ENCODE results near the gene PRELID3B. TPM values are rescaled to one million over a fixed set of nuclear protein-coding genes. Genes with fewer than 3 reads are reported as not detected.

Gene PRELID3B
- total RNA-seq, 1 donor from 2014 or later: 46.6 TPM

DNA sequence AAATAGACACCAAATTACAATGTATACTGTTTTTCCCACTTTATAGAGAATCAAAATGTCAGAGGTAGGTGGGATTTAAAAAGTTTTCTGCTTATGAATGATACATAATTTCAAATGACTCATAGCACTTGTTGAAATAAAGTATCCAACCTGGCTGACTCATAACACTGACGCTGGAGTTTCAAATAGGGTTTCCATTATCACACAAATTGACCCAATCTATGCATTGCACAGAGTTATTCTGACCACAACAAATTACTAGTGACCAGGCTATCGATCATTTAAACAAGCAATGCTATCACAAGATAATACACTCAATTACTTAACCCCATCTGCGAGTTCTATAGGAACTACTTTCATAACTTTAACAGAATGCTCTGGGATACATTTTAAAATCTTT, 31.9 kb upstream of the PRELID3B start:
- Histone ChIP-seq H3K4me3 (no peak overlapping the region), H3K27ac (replicated peaks) (no peak overlapping the region), H3K4me1 (peaks cover 10% of the 10 kb centered on the region), H3K27me3 (ENCODE audit: low read depth) (peaks cover 28% of the 10 kb centered on the region), H3K36me3 (no peaks in the 10 kb centered on the region), H3K9me3 (replicated peaks) (no peaks in the 10 kb centered on the region)
- intact Hi-C loops (cut with micrococcal nuclease): no loop called here
- no peak for DNase-seq
- TF ChIP-seq, protein P1, sequence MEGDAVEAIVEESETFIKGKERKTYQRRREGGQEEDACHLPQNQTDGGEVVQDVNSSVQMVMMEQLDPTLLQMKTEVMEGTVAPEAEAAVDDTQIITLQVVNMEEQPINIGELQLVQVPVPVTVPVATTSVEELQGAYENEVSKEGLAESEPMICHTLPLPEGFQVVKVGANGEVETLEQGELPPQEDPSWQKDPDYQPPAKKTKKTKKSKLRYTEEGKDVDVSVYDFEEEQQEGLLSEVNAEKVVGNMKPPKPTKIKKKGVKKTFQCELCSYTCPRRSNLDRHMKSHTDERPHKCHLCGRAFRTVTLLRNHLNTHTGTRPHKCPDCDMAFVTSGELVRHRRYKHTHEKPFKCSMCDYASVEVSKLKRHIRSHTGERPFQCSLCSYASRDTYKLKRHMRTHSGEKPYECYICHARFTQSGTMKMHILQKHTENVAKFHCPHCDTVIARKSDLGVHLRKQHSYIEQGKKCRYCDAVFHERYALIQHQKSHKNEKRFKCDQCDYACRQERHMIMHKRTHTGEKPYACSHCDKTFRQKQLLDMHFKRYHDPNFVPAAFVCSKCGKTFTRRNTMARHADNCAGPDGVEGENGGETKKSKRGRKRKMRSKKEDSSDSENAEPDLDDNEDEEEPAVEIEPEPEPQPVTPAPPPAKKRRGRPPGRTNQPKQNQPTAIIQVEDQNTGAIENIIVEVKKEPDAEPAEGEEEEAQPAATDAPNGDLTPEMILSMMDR (IDR thresholded peaks at IDR 0.05; ENCODE audit: borderline replicate concordance): no peak

DNA sequence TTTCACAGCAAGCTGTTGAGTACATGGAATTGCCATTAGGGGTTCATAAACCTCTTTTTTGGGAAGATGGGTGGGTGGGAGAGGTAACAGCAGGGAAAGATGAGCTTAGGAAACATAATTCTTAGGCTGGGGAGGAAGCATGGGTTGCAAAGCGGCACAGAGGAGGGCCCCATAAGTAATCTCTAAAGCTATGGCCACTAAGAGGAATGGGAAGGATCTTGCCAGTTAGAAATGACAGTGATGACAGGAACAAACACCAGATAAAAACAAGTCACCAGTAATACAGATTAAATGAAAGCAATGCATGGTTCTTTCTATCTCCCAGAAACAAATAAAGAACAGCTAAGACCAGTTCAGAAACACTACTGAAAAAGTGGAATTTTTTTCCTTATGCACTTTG, 31.0 kb upstream of the PRELID3B start:
- TF ChIP-seq, protein P1 (IDR thresholded peaks at IDR 0.05; ENCODE audit: borderline replicate concordance): no peak
- DNase-seq: no peak
- no peak overlapping the region for H3K4me3 ChIP-seq
- no peaks in the 10 kb centered on the region for H3K9me3 ChIP-seq (replicated peaks)
- H3K27me3 ChIP-seq (ENCODE audit: low read depth): peaks cover 28% of the 10 kb centered on the region
- no peaks in the 10 kb centered on the region for H3K36me3 ChIP-seq
- no peak overlapping the region for H3K27ac ChIP-seq (replicated peaks)
- intact Hi-C loops (cut with micrococcal nuclease): no loop called here
- peaks cover 10% of the 10 kb centered on the region for H3K4me1 ChIP-seq

DNA sequence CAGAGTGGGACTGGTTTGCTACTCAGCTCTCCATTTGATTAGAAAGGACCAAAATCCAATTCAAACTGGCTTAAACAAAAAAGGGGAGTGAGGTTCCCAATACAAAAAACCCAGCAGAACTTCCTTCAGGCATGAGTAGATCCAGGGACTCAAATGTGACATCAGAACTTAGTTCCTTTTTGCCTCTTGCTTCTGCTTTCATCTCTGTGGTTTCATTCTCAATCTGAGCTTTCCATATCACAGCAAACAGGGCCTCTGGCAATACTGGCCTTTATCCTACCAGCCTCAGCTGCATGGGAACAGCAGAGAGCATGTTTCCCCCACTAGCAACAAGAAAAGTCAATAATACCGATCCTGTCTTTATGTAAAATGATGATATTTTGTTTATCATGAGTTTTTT, 28.6 kb upstream of the PRELID3B start:
- TF ChIP-seq, protein P1 (IDR thresholded peaks at IDR 0.05; ENCODE audit: borderline replicate concordance): no peak
- Histone ChIP-seq H3K4me3 (no peak overlapping the region), H3K27ac (replicated peaks) (no peak overlapping the region), H3K9me3 (replicated peaks) (no peaks in the 10 kb centered on the region), H3K27me3 (ENCODE audit: low read depth) (peaks cover 7% of the 10 kb centered on the region), H3K4me1 (peaks cover 10% of the 10 kb centered on the region), H3K36me3 (no peaks in the 10 kb centered on the region)
- intact Hi-C loops (cut with micrococcal nuclease): no loop called here
- DNase-seq: no peak

GRCh38 chr20:59069026-59069425, 26.4 kb upstream of the PRELID3B start:
- H3K27me3 ChIP-seq (ENCODE audit: low read depth): no peaks in the 10 kb centered on the region
- no peak overlapping the region for H3K27ac ChIP-seq (replicated peaks)
- H3K4me3 ChIP-seq: no peak overlapping the region
- no peak for DNase-seq
- H3K4me1 ChIP-seq: peaks cover 14% of the 10 kb centered on the region
- no peaks in the 10 kb centered on the region for H3K36me3 ChIP-seq
- TF ChIP-seq, protein P1 (IDR thresholded peaks at IDR 0.05; ENCODE audit: borderline replicate concordance): no peak
- intact Hi-C loops (cut with micrococcal nuclease): no loop called here
- H3K9me3 ChIP-seq (replicated peaks): no peaks in the 10 kb centered on the region

DNA sequence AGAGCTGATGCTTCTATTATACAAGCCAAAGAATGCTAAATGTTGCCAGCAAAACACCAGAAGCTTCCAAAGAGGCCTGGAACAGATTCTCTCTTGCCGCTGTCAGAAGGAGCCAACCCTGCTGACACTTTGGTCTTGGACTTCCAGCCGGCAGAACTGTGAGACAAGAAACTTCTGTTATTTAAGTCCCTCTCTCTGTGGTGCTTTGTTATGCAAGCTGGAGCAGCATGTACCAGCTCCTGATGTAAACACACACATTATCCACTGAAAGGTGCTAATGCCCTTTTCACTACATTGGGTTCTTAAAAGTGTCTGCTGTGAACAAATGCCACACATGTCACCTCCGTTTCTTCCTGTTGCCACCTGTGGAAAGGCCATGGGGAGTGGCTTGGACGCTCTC, 25.9 kb upstream of the PRELID3B start:
- intact Hi-C loops (cut with micrococcal nuclease): no loop called here
- TF ChIP-seq, protein P1 (IDR thresholded peaks at IDR 0.05; ENCODE audit: borderline replicate concordance): no peak
- Histone ChIP-seq H3K27ac (replicated peaks) (no peak overlapping the region), H3K9me3 (replicated peaks) (no peaks in the 10 kb centered on the region), H3K4me1 (peaks cover 16% of the 10 kb centered on the region), H3K27me3 (ENCODE audit: low read depth) (no peaks in the 10 kb centered on the region), H3K4me3 (no peak overlapping the region), H3K36me3 (no peaks in the 10 kb centered on the region)
- DNase-seq: no peak
